ENCODE measurements around the gene PDP2. TPM values are rescaled to one million over a fixed set of nuclear protein-coding genes. Genes with fewer than 3 reads are reported as not detected.

PDP2 gene
- total and polyA plus RNA-seq, 12 donors, result 1.3 to 27.8 (median 13.0) TPM

DNA sequence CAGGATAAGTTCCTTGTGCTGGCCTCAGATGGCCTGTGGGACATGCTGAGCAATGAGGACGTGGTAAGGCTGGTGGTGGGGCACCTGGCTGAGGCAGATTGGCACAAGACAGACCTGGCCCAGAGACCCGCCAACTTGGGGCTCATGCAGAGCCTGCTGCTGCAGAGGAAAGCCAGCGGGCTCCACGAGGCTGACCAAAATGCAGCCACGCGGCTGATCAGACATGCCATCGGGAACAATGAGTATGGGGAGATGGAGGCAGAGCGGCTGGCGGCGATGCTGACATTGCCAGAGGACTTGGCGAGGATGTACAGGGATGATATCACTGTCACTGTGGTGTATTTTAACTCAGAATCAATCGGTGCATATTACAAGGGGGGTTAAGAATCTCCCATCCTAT lies 5.2 kb downstream of the PDP2 start:
- intact Hi-C loops (cut with DNase I), result no loop called here
- no peak for DNase-seq

DNA sequence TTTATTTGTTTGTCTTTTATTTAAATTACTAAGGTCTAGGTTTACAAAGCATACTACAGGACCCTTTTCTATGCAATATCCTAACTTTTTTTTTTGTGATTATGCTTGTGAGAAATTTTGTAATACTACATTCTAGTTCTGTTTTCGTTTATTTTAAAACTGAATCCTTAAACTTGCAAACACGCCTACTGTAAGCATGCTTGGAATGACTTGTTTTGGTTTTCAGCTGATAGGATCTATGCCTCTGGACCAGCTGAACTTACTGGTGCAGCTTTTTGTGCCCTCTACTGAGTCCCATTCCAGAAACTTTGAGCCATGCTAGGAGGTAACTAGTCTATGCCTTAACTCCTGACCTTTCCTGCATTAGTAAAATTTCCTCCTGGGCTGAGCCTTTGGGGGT lies 6.0 kb downstream of the PDP2 start:
- no peak overlapping the region for H3K27ac ChIP-seq
- no peak overlapping the region for H3K4me3 ChIP-seq
- WGBS, 4 donors, result 69 to 78% (median 73%) methylated on average over 2 of the region's 2 CpGs
- H3K9me3 ChIP-seq (replicated peaks in 1 of 3), result no peaks in the 10 kb centered on the region
- intact Hi-C loops (cut with DNase I), result no loop called here
- peaks cover 0 to 17% of the 10 kb centered on the region in 2 donors for H3K36me3 ChIP-seq (replicated peaks in 1 of 2)
- H3K4me1 ChIP-seq (replicated peaks in 1 of 2), result peaks cover 2 to 18% of the 10 kb centered on the region in 2 donors
- DNase-seq, result no peak
- H3K27me3 ChIP-seq, result no peaks in the 10 kb centered on the region
- TF ChIP-seq POLR2A (IDR thresholded peaks at IDR 0.05), result no peak
- TF ChIP-seq, protein P1, sequence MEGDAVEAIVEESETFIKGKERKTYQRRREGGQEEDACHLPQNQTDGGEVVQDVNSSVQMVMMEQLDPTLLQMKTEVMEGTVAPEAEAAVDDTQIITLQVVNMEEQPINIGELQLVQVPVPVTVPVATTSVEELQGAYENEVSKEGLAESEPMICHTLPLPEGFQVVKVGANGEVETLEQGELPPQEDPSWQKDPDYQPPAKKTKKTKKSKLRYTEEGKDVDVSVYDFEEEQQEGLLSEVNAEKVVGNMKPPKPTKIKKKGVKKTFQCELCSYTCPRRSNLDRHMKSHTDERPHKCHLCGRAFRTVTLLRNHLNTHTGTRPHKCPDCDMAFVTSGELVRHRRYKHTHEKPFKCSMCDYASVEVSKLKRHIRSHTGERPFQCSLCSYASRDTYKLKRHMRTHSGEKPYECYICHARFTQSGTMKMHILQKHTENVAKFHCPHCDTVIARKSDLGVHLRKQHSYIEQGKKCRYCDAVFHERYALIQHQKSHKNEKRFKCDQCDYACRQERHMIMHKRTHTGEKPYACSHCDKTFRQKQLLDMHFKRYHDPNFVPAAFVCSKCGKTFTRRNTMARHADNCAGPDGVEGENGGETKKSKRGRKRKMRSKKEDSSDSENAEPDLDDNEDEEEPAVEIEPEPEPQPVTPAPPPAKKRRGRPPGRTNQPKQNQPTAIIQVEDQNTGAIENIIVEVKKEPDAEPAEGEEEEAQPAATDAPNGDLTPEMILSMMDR (IDR thresholded peaks at IDR 0.05), result no peak

More for the DNA sequence above, 5.2 kb downstream of the PDP2 start:
- H3K4me1 ChIP-seq (replicated peaks in 1 of 2), result peaks cover 9 to 22% of the 10 kb centered on the region in 2 donors
- 89 to 92% (median 89%) methylated on average over 12 of the region's 12 CpGs for WGBS, 4 donors
- no peaks in the 10 kb centered on the region for H3K27me3 ChIP-seq
- H3K9me3 ChIP-seq (replicated peaks in 1 of 3), result no peaks in the 10 kb centered on the region
- no peak overlapping the region for H3K27ac ChIP-seq
- H3K36me3 ChIP-seq (replicated peaks in 1 of 2), result peaks cover 0 to 17% of the 10 kb centered on the region in 2 donors
- TF ChIP-seq POLR2A (IDR thresholded peaks at IDR 0.05), result no peak
- TF ChIP-seq, protein P1 (IDR thresholded peaks at IDR 0.05), result no peak
- H3K4me3 ChIP-seq, result no peak overlapping the region

DNA sequence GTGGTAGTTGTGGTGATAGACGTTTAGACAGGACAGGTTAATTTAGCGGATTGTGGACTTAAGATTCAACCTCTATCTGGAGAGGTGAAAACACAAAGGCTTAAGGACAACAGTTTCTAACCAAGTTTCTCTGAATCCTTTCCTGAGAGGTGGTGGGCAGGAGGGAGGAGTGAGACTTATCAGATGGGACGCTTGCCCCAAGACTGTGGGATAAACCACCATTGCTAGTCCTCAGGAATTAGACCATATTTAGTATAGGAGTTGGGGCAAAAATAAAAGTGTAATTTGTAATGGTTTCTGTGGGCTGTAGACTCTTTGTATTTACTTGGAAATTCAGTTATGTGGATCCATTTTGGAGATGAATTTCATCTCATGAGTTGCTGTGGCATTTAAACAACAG lies 6.6 kb downstream of the PDP2 start:
- intact Hi-C loops (cut with DNase I), result no loop called here
- Histone ChIP-seq H3K27me3 (no peaks in the 10 kb centered on the region), H3K9me3 (replicated peaks in 1 of 3) (no peaks in the 10 kb centered on the region), H3K27ac (no peak overlapping the region), H3K4me1 (replicated peaks in 1 of 2) (peaks cover 0 to 12% of the 10 kb centered on the region in 2 donors), H3K36me3 (replicated peaks in 1 of 2) (peaks cover 0 to 17% of the 10 kb centered on the region in 2 donors), H3K4me3 (no peak overlapping the region)
- TF ChIP-seq, protein P1 (IDR thresholded peaks at IDR 0.05), result no peak
- no peak for TF ChIP-seq POLR2A (IDR thresholded peaks at IDR 0.05)
- WGBS, 4 donors, result 78 to 83% (median 82%) methylated on average over 3 of the region's 3 CpGs
- DNase-seq, result no peak

DNA sequence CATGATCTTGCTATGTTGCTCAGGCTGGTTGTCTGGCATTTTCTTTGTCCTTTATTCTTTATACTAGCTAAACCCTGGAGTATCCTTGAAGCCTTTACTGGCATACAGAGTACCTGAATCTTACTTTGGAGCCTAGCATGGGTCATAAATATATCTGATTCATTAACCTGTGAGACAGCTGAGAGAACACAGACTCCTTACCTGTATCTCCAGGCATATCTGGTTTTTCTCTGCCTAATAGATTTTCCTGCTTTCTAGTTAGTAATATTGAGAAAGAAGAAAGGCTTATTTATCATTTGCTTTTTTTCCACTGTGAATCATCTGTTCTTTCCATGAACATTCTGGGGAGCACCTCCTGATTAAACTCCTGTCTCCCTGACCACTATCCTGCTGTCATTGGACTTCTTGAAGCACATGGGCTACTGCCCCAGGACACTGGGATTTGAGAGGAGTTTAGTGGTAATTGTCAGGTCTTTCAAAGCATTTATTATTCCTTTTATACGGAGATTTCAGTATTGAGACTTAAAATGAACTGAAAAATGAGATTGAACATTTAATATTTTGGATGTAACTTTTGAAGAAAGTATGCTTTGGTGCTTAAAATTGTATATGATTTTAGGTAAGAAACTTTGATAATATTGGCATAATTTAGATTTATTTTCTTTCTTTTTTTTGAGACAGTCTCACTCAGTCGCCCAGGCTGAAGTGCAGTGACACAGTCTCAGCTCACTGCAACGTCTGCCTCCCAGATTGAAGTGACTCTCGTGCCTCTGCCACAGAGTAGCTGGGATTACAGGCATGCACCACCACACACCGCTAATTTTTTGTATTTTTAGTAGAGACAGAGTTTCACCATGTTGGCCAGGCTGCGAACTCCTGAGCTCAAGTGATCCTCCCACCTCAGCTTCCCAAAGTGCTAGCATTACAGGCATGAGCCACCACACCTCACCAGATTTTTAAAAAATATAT lies 8.6 kb downstream of the PDP2 start:
- Histone ChIP-seq H3K27ac (peak overlapping the region in 1 of 5 donors; percentile 52), H3K4me3 (no peak overlapping the region), H3K9me3 (replicated peaks in 1 of 3) (no peaks in the 10 kb centered on the region), H3K27me3 (no peaks in the 10 kb centered on the region), H3K4me1 (replicated peaks in 1 of 2) (peaks cover 0 to 12% of the 10 kb centered on the region in 2 donors), H3K36me3 (replicated peaks in 1 of 2) (peaks cover 0 to 17% of the 10 kb centered on the region in 2 donors)
- TF ChIP-seq, protein P1 (IDR thresholded peaks at IDR 0.05), result no peak
- no peak for TF ChIP-seq POLR2A (IDR thresholded peaks at IDR 0.05)
- intact Hi-C loops (cut with DNase I), result no loop called here
- peak in 1 of 7 donors; percentile 65 for DNase-seq
- 86 to 92% (median 90%) methylated on average over 6 of the region's 6 CpGs for WGBS, 4 donors

All from adrenal gland (tissue), 12 donors.